Mesodermal cell (in vitro differentiated cells): ENCODE measurements around the gene SDCCAG8.

Experiments
- H3K27ac ChIP-seq: 2 replicates; pipeline ENCODE4 v1.7.0; 2013; ENCODE audit warnings: mild to moderate bottlenecking, low read depth, low read length, moderate library complexity; ENCODE audit not compliant: severe bottlenecking
- H3K36me3 ChIP-seq: 2 replicates; pipeline ENCODE4 v1.7.1; 2013; ENCODE audit warnings: mild to moderate bottlenecking, low read length, moderate library complexity; ENCODE audit not compliant: control insufficient read depth, insufficient read depth
- H3K4me1 ChIP-seq: one replicate; pipeline ENCODE4 v1.7.1; 2013; ENCODE audit warnings: mild to moderate bottlenecking, low read length; ENCODE audit not compliant: insufficient read depth, control insufficient read depth, poor library complexity, severe bottlenecking
- H3K4me3 ChIP-seq: 2 replicates; pipeline ENCODE4 v1.7.0; 2013; ENCODE audit warnings: low read length, control low read depth, mild to moderate bottlenecking; ENCODE audit not compliant: insufficient read depth, poor library complexity, severe bottlenecking; ENCODE audit errors: extremely low read depth
- H3K9me3 ChIP-seq: 2 replicates; pipeline ENCODE4 v1.7.1; 2013; ENCODE audit warnings: mild to moderate bottlenecking, low read length, moderate library complexity; ENCODE audit not compliant: control insufficient read depth
- WGBS, 2 experiments: methylation state at CpG; one replicate each; pipeline ENCODE4 v1.1.5; 2013; ENCODE audit warnings: missing lambda C conversion rate in 2 of 2; ENCODE audit not compliant: insufficient coverage in 2 of 2; 5-methylcytosine and 5-hydroxymethylcytosine counted together

Gene SDCCAG8

DNA sequence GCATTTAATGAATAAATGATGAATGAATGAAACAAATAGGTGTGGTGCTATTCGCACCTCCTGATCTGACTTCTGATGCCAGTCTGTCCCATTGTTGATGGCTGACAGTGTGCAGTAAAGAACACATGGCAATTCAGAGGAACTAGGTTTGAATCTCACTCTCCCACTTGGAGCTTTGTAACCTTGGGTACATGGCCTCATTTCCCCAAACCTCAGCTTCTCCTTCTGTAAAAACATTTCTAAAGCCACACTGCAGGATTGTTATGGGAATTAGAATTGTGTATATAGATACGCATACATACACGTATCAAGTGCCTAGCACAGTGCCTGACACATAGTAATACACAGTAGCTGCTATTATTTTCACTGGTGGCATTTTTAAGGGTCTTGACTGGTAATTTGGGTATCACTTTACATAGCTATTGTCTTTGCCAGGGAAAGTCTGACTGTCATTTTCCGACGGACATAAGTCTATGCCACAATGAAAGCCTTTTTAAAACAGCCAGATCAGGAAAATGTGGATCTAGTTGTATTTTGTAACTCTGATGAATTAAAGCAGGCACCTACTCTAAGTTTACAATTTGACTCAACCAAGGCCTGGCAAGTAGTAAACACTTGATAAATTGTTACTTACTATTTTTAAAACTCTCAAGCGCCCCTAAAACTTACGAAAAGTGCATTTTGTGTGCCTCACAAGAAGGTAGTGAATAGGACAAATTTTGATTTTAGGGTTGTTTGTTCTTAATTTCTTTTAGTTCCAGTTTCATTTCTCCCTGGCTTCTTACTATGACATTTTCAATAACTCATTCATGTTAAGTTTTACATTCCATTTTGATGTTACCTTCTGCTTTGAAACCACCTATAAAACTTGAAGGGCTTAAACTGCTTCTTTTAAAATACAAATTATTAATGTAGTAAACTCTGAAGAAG is 164.4 kb downstream of the SDCCAG8 start:
- Histone ChIP-seq H3K4me1 (no peaks in the 10 kb centered on the region), H3K36me3 (peaks cover 20% of the 10 kb centered on the region), H3K27ac (no peak overlapping the region), H3K9me3 (no peaks in the 10 kb centered on the region), H3K4me3 (no peak overlapping the region)
- WGBS, 2 experiments = 94 to 100% methylated on average over 2 to 3 of the region's 7 CpGs

DNA sequence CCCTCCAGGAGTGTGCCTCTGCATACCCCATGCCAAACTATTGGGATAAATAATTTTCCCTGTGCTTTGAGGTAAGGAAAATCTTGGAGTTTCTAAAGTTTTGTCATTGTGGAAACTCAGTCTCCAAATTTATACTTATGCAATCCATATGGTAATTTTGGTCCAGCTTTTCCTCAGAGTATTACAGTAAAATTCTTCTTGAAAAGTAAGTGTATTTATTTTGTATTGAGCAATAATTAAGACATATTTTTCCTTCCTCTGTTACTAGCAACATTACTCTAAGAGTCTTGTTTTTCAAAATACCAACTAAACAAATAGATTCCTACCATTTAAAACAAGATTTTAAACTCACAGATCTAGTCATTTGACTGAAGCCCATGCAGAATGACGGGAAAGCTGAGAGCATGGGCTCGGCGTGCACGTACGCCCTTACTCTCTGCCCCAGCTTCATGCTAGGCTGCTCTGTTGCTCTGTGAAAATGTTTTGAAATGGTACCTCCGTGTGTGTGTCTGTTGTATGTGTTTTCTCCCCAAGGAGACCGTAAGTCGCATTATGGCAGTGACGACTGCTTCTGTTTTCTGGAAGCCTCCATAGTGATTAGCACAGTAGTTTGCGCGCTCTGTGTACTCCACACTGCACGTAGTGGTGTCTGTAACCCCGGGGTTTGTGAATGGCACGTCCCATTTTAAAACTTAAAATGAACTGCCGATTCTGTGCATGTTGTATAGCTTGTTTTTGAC is 165.3 kb downstream of the SDCCAG8 start:
- no peaks in the 10 kb centered on the region for H3K4me1 ChIP-seq
- H3K4me3 ChIP-seq = no peak overlapping the region
- H3K36me3 ChIP-seq = peaks cover 17% of the 10 kb centered on the region
- no peaks in the 10 kb centered on the region for H3K9me3 ChIP-seq
- H3K27ac ChIP-seq = no peak overlapping the region
- WGBS, 2 experiments = 93 to 94% methylated on average over 14 to 15 of the region's 15 CpGs

GRCh38 chr1:243421784-243422183 is 165.9 kb downstream of the SDCCAG8 start:
- Histone ChIP-seq H3K36me3 (peaks cover 15% of the 10 kb centered on the region), H3K4me3 (no peak overlapping the region), H3K9me3 (no peaks in the 10 kb centered on the region), H3K27ac (no peak overlapping the region), H3K4me1 (no peaks in the 10 kb centered on the region)
- WGBS, 2 experiments = 44% methylated on average over 5 of the region's 6 CpGs; no CpG with 5 or more reads in 1 of the 2 experiments

DNA sequence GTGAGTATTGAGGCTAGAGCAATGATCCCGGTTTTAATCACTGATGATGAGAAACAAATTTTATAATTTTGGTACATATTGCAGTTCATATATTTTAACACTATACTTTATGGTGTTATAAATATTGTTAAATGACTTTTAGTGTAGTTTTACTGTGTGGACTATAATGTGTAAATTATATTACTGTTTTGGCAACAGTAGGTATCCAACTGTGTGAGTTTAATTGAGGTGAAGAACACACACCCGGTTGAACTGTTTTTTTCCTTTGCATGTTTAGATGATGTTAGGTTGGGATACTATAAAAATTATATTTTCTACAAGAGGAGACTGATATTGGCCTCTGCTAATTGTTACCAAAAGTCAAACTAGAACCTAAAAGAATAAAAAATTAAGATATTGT is 166.5 kb downstream of the SDCCAG8 start:
- H3K4me3 ChIP-seq = no peak overlapping the region
- no CpG with 5 or more reads among the region's 2 CpGs for WGBS, 2 experiments
- no peak overlapping the region for H3K27ac ChIP-seq
- H3K36me3 ChIP-seq = peaks cover 21% of the 10 kb centered on the region
- no peaks in the 10 kb centered on the region for H3K4me1 ChIP-seq
- H3K9me3 ChIP-seq = no peaks in the 10 kb centered on the region

DNA sequence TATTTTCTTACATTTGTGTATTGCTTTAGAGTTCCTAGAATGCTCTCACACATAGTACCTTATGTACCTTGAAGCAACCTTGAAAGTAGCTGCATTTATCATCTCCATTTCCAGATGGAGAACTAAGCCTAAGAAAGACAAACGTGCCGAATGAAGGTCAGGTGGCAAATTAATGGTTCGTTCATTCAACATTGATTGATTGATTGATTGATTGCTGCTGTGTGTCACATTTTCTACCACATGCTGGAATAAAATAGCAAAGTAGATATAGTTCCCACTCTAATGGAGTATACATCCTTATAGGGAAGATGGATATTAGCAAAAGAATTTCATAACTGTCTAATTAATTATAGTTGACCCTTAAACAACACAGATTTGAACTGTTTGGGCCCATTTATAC is 172.2 kb downstream of the SDCCAG8 start:
- WGBS, 2 experiments = no CpG with 5 or more reads among the region's 3 CpGs
- Histone ChIP-seq H3K36me3 (peaks cover 35% of the 10 kb centered on the region), H3K27ac (no peak overlapping the region), H3K9me3 (no peaks in the 10 kb centered on the region), H3K4me3 (no peak overlapping the region), H3K4me1 (no peaks in the 10 kb centered on the region)

- no peak overlapping the region for H3K27ac ChIP-seq
- no peaks in the 10 kb centered on the region for H3K4me1 ChIP-seq
- no peaks in the 10 kb centered on the region for H3K9me3 ChIP-seq
- H3K4me3 ChIP-seq = no peak overlapping the region
- 96 to 98% methylated on average over 7 to 8 of the region's 9 CpGs for WGBS, 2 experiments
- peaks cover 35% of the 10 kb centered on the region for H3K36me3 ChIP-seq
Measured at GRCh38 chr1:243428617-243429342, 172.9 kb downstream of the SDCCAG8 start.

GRCh38 chr1:243431591-243431990 is 175.8 kb downstream of the SDCCAG8 start:
- Histone ChIP-seq H3K36me3 (peaks cover 27% of the 10 kb centered on the region), H3K9me3 (no peaks in the 10 kb centered on the region), H3K4me1 (no peaks in the 10 kb centered on the region), H3K4me3 (no peak overlapping the region), H3K27ac (no peak overlapping the region)
- no CpG with 5 or more reads among the region's 5 CpGs for WGBS, 2 experiments

- Histone ChIP-seq H3K9me3 (no peaks in the 10 kb centered on the region), H3K27ac (no peak overlapping the region), H3K4me3 (no peak overlapping the region), H3K4me1 (no peaks in the 10 kb centered on the region), H3K36me3 (peaks cover 24% of the 10 kb centered on the region)
- WGBS, 2 experiments = 75 to 90% methylated on average over 1 of the region's 3 CpGs
Measured at GRCh38 chr1:243432136-243432535, 176.3 kb downstream of the SDCCAG8 start.

DNA sequence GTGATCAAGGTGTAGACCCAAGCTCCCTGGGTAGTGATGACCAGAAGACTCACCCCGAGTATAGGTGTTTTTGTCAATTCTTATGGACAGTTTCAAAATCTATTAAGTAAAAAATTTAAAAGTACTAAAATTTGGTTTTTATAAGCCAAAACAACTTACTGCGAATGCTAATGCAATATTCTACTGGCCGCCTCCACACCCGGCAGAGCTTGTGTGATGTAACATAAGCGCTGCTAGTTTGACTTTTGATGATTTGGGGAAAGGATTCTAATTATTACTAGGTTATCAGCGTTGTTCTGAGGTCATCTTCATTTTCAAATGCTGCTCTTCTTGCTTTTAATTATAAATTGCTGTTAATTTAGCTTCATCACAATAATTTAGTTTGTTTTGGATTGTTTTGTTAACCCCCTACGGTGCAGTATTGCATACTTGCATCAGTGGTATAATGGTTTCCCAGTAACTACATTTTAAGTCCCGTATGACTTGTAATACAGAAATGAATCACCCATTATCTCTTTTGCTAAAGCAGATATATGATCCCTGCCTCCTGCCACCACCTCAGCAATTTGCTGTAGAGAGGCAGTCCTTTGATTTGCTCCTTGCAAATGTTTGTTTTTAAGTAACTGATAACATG is 178.0 kb downstream of the SDCCAG8 start:
- peaks cover 7% of the 10 kb centered on the region for H3K36me3 ChIP-seq
- no peaks in the 10 kb centered on the region for H3K9me3 ChIP-seq
- H3K4me3 ChIP-seq = no peak overlapping the region
- WGBS, 2 experiments = 100% methylated on average over 1 to 3 of the region's 8 CpGs
- no peaks in the 10 kb centered on the region for H3K4me1 ChIP-seq
- H3K27ac ChIP-seq = no peak overlapping the region

DNA sequence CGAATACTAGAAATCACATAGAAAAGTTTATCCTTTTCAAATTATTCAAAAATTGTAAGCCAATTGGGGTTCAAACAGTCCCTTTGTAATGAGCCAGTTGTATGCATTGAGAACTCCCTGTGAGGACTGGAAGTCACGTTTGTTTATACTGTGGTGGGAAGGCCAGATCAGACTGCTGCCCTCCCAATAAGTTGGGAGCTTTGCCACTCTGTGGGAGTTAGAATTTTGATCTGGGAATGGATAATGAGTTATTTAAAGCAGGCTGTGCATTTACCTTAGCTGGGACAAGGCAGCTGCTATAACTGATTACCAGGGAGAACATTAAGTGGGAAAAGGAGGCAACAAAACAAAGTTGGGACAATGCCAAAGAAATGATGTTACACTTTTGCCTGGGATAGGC is 178.8 kb downstream of the SDCCAG8 start:
- Histone ChIP-seq H3K4me1 (no peaks in the 10 kb centered on the region), H3K4me3 (no peak overlapping the region), H3K27ac (no peak overlapping the region), H3K36me3 (peaks cover 6% of the 10 kb centered on the region), H3K9me3 (no peaks in the 10 kb centered on the region)
- 85 to 92% methylated on average over 1 of the region's 2 CpGs for WGBS, 2 experiments
